H1 (cell line): Measurements from ENCODE around the gene C1S.

Experiments used
- FOSL1 ChIP-seq: IDR thresholded peaks from 2 replicates; pipeline ENCODE4 v1.6.1; 2011; ENCODE audit warnings: mild to moderate bottlenecking, low read depth, low read length, moderate library complexity; ENCODE audit not compliant: insufficient read depth
- GABPA ChIP-seq: IDR thresholded peaks from 2 replicates; pipeline ENCODE4 v1.6.1; 2011; ENCODE audit warnings: mild to moderate bottlenecking, low read length, moderate library complexity, borderline replicate concordance; ENCODE audit not compliant: insufficient read depth
- POLR2AphosphoS5 ChIP-seq: IDR thresholded peaks from 2 replicates; pipeline ENCODE4 v1.6.1; 2011; ENCODE audit warnings: low read depth, low read length
- SP1 ChIP-seq: IDR thresholded peaks from 2 replicates; pipeline ENCODE4 v1.6.1; 2011; ENCODE audit warnings: low read depth, low read length
- TAF1 ChIP-seq: IDR thresholded peaks from 2 replicates; pipeline ENCODE4 v1.6.1; 2011; ENCODE audit warnings: mild to moderate bottlenecking, low read depth, low read length
- YY1 ChIP-seq: IDR thresholded peaks from 2 replicates; pipeline ENCODE4 v1.6.1; 2011; ENCODE audit warnings: low read depth, mild to moderate bottlenecking, low read length
- ZNF274 ChIP-seq: IDR thresholded peaks from 2 replicates; pipeline ENCODE4 v1.7.0; 2012; ENCODE audit warnings: low read length, borderline replicate concordance; ENCODE audit errors: extremely low read depth
- TF ChIP-seq, protein P1 (sequence below), 3 experiments: IDR thresholded peaks; 1 replicate in 2 of 3; 2 replicates in 1 of 3; pipeline versions ENCODE4 v1.5.1 to v1.6.1; 2011; ENCODE audit warnings: low read length in 3 of 3, mild to moderate bottlenecking in 3 of 3, inconsistent platforms in 2 of 3, low read depth in 1 of 3, moderate library complexity in 1 of 3; ENCODE audit not compliant: insufficient read depth in 1 of 3; ENCODE audit errors: control extremely low read depth in 1 of 3
- TF ChIP-seq, protein P2 (sequence below): IDR thresholded peaks from 2 replicates; pipeline ENCODE4 v1.6.1; 2012; ENCODE audit warnings: inconsistent platforms

DNA sequence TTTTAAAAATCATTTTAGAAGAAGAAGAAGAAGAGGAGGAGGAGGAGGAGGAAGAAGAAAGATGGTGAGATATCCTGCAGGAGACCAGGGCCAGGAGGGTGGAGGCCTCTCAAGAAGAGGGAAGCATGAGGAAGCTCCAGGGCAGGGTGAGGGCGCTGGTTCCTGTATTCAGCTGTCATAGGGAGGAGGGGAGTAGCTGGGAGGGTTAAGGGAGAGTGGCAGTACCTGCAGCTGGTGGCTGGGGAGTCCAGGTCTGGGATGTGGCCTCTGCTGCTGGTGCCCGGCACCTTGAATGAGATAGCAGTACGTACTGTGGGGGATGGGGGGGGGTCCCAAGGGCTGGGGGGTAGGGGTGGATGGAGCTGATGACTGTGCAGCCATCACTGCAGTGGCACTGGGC is 58.4 kb downstream of the C1S start:
- no peak for TF ChIP-seq ZNF274
- TF ChIP-seq, protein P1, sequence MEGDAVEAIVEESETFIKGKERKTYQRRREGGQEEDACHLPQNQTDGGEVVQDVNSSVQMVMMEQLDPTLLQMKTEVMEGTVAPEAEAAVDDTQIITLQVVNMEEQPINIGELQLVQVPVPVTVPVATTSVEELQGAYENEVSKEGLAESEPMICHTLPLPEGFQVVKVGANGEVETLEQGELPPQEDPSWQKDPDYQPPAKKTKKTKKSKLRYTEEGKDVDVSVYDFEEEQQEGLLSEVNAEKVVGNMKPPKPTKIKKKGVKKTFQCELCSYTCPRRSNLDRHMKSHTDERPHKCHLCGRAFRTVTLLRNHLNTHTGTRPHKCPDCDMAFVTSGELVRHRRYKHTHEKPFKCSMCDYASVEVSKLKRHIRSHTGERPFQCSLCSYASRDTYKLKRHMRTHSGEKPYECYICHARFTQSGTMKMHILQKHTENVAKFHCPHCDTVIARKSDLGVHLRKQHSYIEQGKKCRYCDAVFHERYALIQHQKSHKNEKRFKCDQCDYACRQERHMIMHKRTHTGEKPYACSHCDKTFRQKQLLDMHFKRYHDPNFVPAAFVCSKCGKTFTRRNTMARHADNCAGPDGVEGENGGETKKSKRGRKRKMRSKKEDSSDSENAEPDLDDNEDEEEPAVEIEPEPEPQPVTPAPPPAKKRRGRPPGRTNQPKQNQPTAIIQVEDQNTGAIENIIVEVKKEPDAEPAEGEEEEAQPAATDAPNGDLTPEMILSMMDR (IDR thresholded peaks at IDR 0.05; ENCODE audit: control extremely low read depth in 1 of 3, insufficient read depth in 1 of 3, low read depth in 1 of 3, low read length in 3 of 3), result no peak
- TF ChIP-seq, protein P2, sequence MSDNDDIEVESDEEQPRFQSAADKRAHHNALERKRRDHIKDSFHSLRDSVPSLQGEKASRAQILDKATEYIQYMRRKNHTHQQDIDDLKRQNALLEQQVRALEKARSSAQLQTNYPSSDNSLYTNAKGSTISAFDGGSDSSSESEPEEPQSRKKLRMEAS, result no peak
- TF ChIP-seq YY1, result no peak
- no peak for TF ChIP-seq GABPA
- no peak for TF ChIP-seq FOSL1
- no peak for TF ChIP-seq SP1
- no peak for TF ChIP-seq POLR2AphosphoS5
- no peak for TF ChIP-seq TAF1
